Measurements from ENCODE around the gene NIPSNAP2.

- TF ChIP-seq CTCF (IDR thresholded peaks at IDR 0.05) (peak in 3 of 7 experiments; percentile 29 to 91 (median 44)), POLR2AphosphoS5 (IDR thresholded peaks at IDR 0.05) (peak in 2 of 3 donors; percentile 37 to 42)
Measured at GRCh38 chr7:55964261-55965099, at the start of gene NIPSNAP2.

All from stomach (tissue), 4 donors.